IMR-90 (cell line): Measurements from ENCODE around the gene AKR7A2. TPM values are rescaled to one million over a fixed set of nuclear protein-coding genes. Genes with fewer than 3 reads are reported as not detected.

Experiments used
- ATAC-seq: fragments of 200-7000 bp; cut with Tn5 transposase; 2 replicates; pipeline ENCODE4 v1.9.1; 2020; ENCODE audit warnings: low read depth, mild to moderate bottlenecking, moderate library complexity
- BruUV-seq: library from RNA; stranded (reverse); fragments of 400-500 nt; replicated peaks from 2 replicates; lab custom pipeline; 2021; lab: Mats Ljungman, UMichigan
- CTCF ChIA-PET: fragments of 300-600 bp; formaldehyde crosslinking; extraction: SDS; loops from one replicate; lab custom pipeline; 2021; ENCODE audit warnings: antibody characterized with exemption; lab: Yijun Ruan, JAX
- POLR2A ChIA-PET: fragments of 300-600 bp; sonication (Branson Sonifier 250); formaldehyde crosslinking; loops from one replicate; lab custom pipeline; 2022; ENCODE audit warnings: antibody characterized with exemption; ENCODE audit not compliant: unreplicated experiment; lab: Charles Lee
- DNase-seq: peaks from one replicate; pipeline ENCODE4 v3.0.0; 2013
- H2AFZ ChIP-seq: replicated peaks from 2 replicates; pipeline ENCODE3; 2013; ENCODE audit warnings: low read length, mild to moderate bottlenecking; ENCODE audit not compliant: poor library complexity
- H2AK5ac ChIP-seq: 2 replicates; pipeline ENCODE4 v1.6.1; 2013; ENCODE audit warnings: low read depth, low read length, inconsistent platforms
- H2AK9ac ChIP-seq: replicated peaks from 2 replicates; pipeline ENCODE3; 2013; ENCODE audit warnings: mild to moderate bottlenecking, low read depth, low read length, moderate library complexity; ENCODE audit not compliant: poor library complexity
- H2BK120ac ChIP-seq: 2 replicates; pipeline ENCODE4 v1.6.1; 2013; ENCODE audit warnings: low read depth, low read length, inconsistent platforms
- H2BK15ac ChIP-seq: 3 replicates; pipeline ENCODE4 v1.6.1; 2013; ENCODE audit warnings: low read depth, low read length, inconsistent platforms
- H2BK20ac ChIP-seq: 2 replicates; pipeline ENCODE4 v1.6.1; 2013; ENCODE audit warnings: low read depth, mild to moderate bottlenecking, inconsistent platforms, low read length, moderate library complexity
- H2BK5ac ChIP-seq: 2 replicates; pipeline ENCODE4 v1.6.1; 2013; ENCODE audit warnings: mild to moderate bottlenecking, low read depth, low read length, inconsistent platforms; ENCODE audit not compliant: poor library complexity, severe bottlenecking
- H3K14ac ChIP-seq: replicated peaks from 2 replicates; pipeline ENCODE4 v1.6.1; 2013; ENCODE audit warnings: low read depth, low read length, inconsistent platforms
- H3K18ac ChIP-seq: 2 replicates; pipeline ENCODE4 v1.6.1; 2013; ENCODE audit warnings: low read depth, low read length, control low read depth
- H3K23ac ChIP-seq: 2 replicates; pipeline ENCODE4 v1.6.1; 2013; ENCODE audit warnings: low read depth, low read length, inconsistent platforms
- H3K27ac ChIP-seq: 2 replicates; pipeline ENCODE4 v1.5.1; 2013; ENCODE audit warnings: mild to moderate bottlenecking, control low read depth, low read length; ENCODE audit not compliant: insufficient read depth
- H3K27me3 ChIP-seq: 2 replicates; pipeline ENCODE4 v1.6.1; 2013; ENCODE audit warnings: low read length; ENCODE audit not compliant: control insufficient read depth, insufficient read depth
- H3K36me3 ChIP-seq: 2 replicates; pipeline ENCODE4 v1.6.1; 2013; ENCODE audit warnings: low read length, mixed read lengths; ENCODE audit not compliant: control insufficient read depth, insufficient read depth
- H3K4ac ChIP-seq: 2 replicates; pipeline ENCODE4 v1.6.1; 2013; ENCODE audit warnings: low read depth, low read length, inconsistent platforms
- H3K4me1 ChIP-seq: 2 replicates; pipeline ENCODE4 v1.6.1; 2013; ENCODE audit warnings: low read length, mixed read lengths; ENCODE audit not compliant: control insufficient read depth, insufficient read depth
- H3K4me2 ChIP-seq: 2 replicates; pipeline ENCODE4 v1.6.1; 2013; ENCODE audit warnings: low read depth, mild to moderate bottlenecking, control low read depth, low read length, moderate library complexity
- H3K4me3 ChIP-seq: 2 replicates; pipeline ENCODE4 v1.5.1; 2013; ENCODE audit warnings: low read depth, mild to moderate bottlenecking, control low read depth, low read length, moderate library complexity; ENCODE audit not compliant: insufficient read depth
- H3K56ac ChIP-seq: 2 replicates; pipeline ENCODE4 v1.6.1; 2013; ENCODE audit warnings: low read length, inconsistent platforms; ENCODE audit not compliant: insufficient read depth; ENCODE audit errors: extremely low read depth
- H3K79me1 ChIP-seq, 2 experiments: 2 replicates each; pipeline ENCODE4 v1.6.1; 2013; ENCODE audit warnings: low read length in 2 of 2, inconsistent platforms in 1 of 2, low read depth in 1 of 2
- H3K9ac ChIP-seq: 2 replicates; pipeline ENCODE4 v1.6.1; 2013; ENCODE audit warnings: low read depth, low read length, control low read depth
- H3K9me1 ChIP-seq: 2 replicates; pipeline ENCODE4 v1.6.1; 2013; ENCODE audit warnings: low read length, inconsistent platforms; ENCODE audit not compliant: insufficient read depth
- H3K9me3 ChIP-seq: 2 replicates; pipeline ENCODE4 v1.6.1; 2013; ENCODE audit warnings: low read length; ENCODE audit not compliant: control insufficient read depth, insufficient read depth
- H4K20me1 ChIP-seq: 2 replicates; pipeline ENCODE4 v1.6.1; 2013; ENCODE audit warnings: low read length, inconsistent platforms; ENCODE audit not compliant: insufficient read depth
- H4K5ac ChIP-seq: 2 replicates; pipeline ENCODE4 v1.6.1; 2013; ENCODE audit warnings: mild to moderate bottlenecking, low read depth, low read length, control low read depth
- H4K8ac ChIP-seq, 2 experiments: 2 replicates each; pipeline ENCODE4 v1.6.1; 2013; ENCODE audit warnings: low read depth in 2 of 2, low read length in 2 of 2, control low read depth in 1 of 2, inconsistent platforms in 1 of 2
- H4K91ac ChIP-seq: 2 replicates; pipeline ENCODE4 v1.6.1; 2013; ENCODE audit warnings: low read depth, low read length, inconsistent platforms; ENCODE audit not compliant: insufficient read depth
- BHLHE40 ChIP-seq: fragments of 150-350 bp; IDR thresholded peaks from 2 replicates; pipeline ENCODE4 v1.6.1; 2016; ENCODE audit warnings: mild to moderate bottlenecking, low read depth, low read length
- CEBPB ChIP-seq: IDR thresholded peaks from 2 replicates; pipeline ENCODE4 v1.6.1; 2012; ENCODE audit warnings: low read depth, low read length, improper control_type of control experiment
- CHD1 ChIP-seq: IDR thresholded peaks from 2 replicates; pipeline ENCODE4 v1.6.1; 2012; ENCODE audit warnings: low read depth, low read length, improper control_type of control experiment
- CTCF ChIP-seq: conservative IDR thresholded peaks from 2 replicates; pipeline ENCODE4 v1.5.1; 2012; ENCODE audit warnings: mild to moderate bottlenecking, low read depth, low read length, improper control_type of control experiment
- FOS ChIP-seq: fragments of 150-350 bp; IDR thresholded peaks from 2 replicates; pipeline ENCODE4 v1.6.1; 2016; ENCODE audit warnings: low read depth, low read length
- MAFK ChIP-seq: IDR thresholded peaks from 2 replicates; pipeline ENCODE4 v1.6.1; 2012; ENCODE audit warnings: low read depth, low read length, improper control_type of control experiment
- MAZ ChIP-seq: IDR thresholded peaks from 2 replicates; pipeline ENCODE4 v1.6.1; 2012; ENCODE audit warnings: low read depth, mild to moderate bottlenecking, low read length, improper control_type of control experiment, moderate library complexity, borderline replicate concordance
- MXI1 ChIP-seq: IDR thresholded peaks from 2 replicates; pipeline ENCODE4 v1.6.1; 2012; ENCODE audit warnings: low read depth, mild to moderate bottlenecking, low read length, moderate library complexity, borderline replicate concordance
- NFE2L2 ChIP-seq: fragments of 150-350 bp; IDR thresholded peaks from 2 replicates; pipeline ENCODE4 v1.6.1; 2016; ENCODE audit warnings: low read depth, mild to moderate bottlenecking, low read length
- POLR2A ChIP-seq: IDR thresholded peaks from 2 replicates; pipeline ENCODE4 v1.6.1; 2012; ENCODE audit warnings: mild to moderate bottlenecking, low read depth, low read length
- RAD21 ChIP-seq: IDR thresholded peaks from 2 replicates; pipeline ENCODE4 v1.6.1; 2012; ENCODE audit warnings: low read length, improper control_type of control experiment
- RCOR1 ChIP-seq: IDR thresholded peaks from 2 replicates; pipeline ENCODE4 v1.6.1; 2012; ENCODE audit warnings: mild to moderate bottlenecking, low read length, improper control_type of control experiment; ENCODE audit not compliant: insufficient replicate concordance
- RFX5 ChIP-seq: IDR thresholded peaks from 2 replicates; pipeline ENCODE4 v1.8.0; 2012; ENCODE audit warnings: low read depth, mild to moderate bottlenecking, low read length, moderate library complexity
- SMC3 ChIP-seq: fragments of 150-350 bp; IDR thresholded peaks from 2 replicates; pipeline ENCODE4 v1.6.1; 2016; ENCODE audit warnings: low read depth, mild to moderate bottlenecking, antibody characterized with exemption, low read length, moderate library complexity
- WGBS, 2 experiments: methylation state at CpG; one replicate each; pipeline versions ENCODE4 v1.1.5 to v1.1.7; 2013; ENCODE audit warnings: missing lambda C conversion rate in 2 of 2; ENCODE audit not compliant: insufficient read length in 1 of 2; ENCODE audit errors: extremely low coverage in 2 of 2; 5-methylcytosine and 5-hydroxymethylcytosine counted together
- dilution Hi-C: fragments of 300-500 bp; cut with HindIII; formaldehyde crosslinking; loops from one replicate; pipeline ENCODE4 v1.14.3; 2018; ENCODE audit warnings: low sequenced_read_pairs; ENCODE audit not compliant: unreplicated experiment
- in situ Hi-C: fragments of 300-500 bp; cut with MboI; formaldehyde crosslinking; loops from 3 replicates; pipeline ENCODE4 v1.14.3; 2019; ENCODE audit warnings: low sequenced_read_pairs, inconsistent platforms, mixed read lengths
- intact Hi-C: fragments of 100-400 bp; cut with micrococcal nuclease; formaldehyde crosslinking; loops from 2 replicates; pipeline ENCODE4 v1.10.0; 2022
- polyA plus RNA-seq, 3 experiments: library from polyadenylated mRNA; depleted of rRNA; stranded (reverse); fragments of >200 nt; gene quantifications; 2 replicates each; pipeline ENCODE4 v1.2.3, GENCODE V29; 2012; ENCODE audit warnings: low replicate concordance in 1 of 3
- total RNA-seq: library from RNA; depleted of rRNA; stranded (reverse); fragments of >200 nt; gene quantifications from 2 replicates; pipeline ENCODE4 v1.2.3, GENCODE V29; 2012
- TF ChIP-seq, protein P1 (sequence below): fragments of 150-350 bp; IDR thresholded peaks from 2 replicates; pipeline ENCODE4 v1.6.1; 2016; ENCODE audit warnings: low read depth, mild to moderate bottlenecking, low read length, moderate library complexity, borderline replicate concordance
- TF ChIP-seq, protein P2 (sequence below): fragments of 150-350 bp; IDR thresholded peaks from 2 replicates; pipeline ENCODE4 v1.6.1; 2017; ENCODE audit warnings: mild to moderate bottlenecking, antibody characterized with exemption, low read length, low read depth

The AKR7A2 gene
- total and polyA plus RNA-seq, 2 of the 4 experiments (the other 2 are of a cell fraction), result 55.8 to 60.2 TPM

GRCh38 chr1:19331262-19331878, 19.4 kb upstream of the AKR7A2 start:
- WGBS, 2 experiments, result 90% methylated on average over 10 of the region's 13 CpGs; no CpG with 5 or more reads in 1 of the 2 experiments

More at GRCh38 chr1:19331262-19331878, 19.4 kb upstream of the AKR7A2 start:
- intact Hi-C loops, result no loop called here
- H3K9ac ChIP-seq, result no peak overlapping the region
- DNase-seq, result no peak
- no peak overlapping the region; the same call in 1 of the 2 replicates for H3K56ac ChIP-seq
- TF ChIP-seq FOS, result no peak
- TF ChIP-seq, protein P1, sequence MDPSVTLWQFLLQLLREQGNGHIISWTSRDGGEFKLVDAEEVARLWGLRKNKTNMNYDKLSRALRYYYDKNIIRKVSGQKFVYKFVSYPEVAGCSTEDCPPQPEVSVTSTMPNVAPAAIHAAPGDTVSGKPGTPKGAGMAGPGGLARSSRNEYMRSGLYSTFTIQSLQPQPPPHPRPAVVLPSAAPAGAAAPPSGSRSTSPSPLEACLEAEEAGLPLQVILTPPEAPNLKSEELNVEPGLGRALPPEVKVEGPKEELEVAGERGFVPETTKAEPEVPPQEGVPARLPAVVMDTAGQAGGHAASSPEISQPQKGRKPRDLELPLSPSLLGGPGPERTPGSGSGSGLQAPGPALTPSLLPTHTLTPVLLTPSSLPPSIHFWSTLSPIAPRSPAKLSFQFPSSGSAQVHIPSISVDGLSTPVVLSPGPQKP, result no peak
- TF ChIP-seq RAD21, result no peak
- TF ChIP-seq NFE2L2, result no peak
- no peak for TF ChIP-seq SMC3
- no peak for TF ChIP-seq POLR2A
- no peak for TF ChIP-seq CEBPB
- no peak for TF ChIP-seq MXI1
- no peak for TF ChIP-seq CHD1
- TF ChIP-seq RFX5, result no peak
- TF ChIP-seq MAZ, result no peak
- TF ChIP-seq BHLHE40, result no peak
- no peak for TF ChIP-seq RCOR1
- no peak for TF ChIP-seq MAFK
- TF ChIP-seq, protein P2, sequence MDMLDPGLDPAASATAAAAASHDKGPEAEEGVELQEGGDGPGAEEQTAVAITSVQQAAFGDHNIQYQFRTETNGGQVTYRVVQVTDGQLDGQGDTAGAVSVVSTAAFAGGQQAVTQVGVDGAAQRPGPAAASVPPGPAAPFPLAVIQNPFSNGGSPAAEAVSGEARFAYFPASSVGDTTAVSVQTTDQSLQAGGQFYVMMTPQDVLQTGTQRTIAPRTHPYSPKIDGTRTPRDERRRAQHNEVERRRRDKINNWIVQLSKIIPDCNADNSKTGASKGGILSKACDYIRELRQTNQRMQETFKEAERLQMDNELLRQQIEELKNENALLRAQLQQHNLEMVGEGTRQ, result no peak
- no peak for TF ChIP-seq CTCF
- H3K4ac ChIP-seq, result no peak overlapping the region
- no peak overlapping the region for H2AFZ ChIP-seq
- H4K5ac ChIP-seq, result no peak overlapping the region
- BruUV-seq, result no TSS peak
- no peak overlapping the region for H2BK20ac ChIP-seq
- H4K8ac ChIP-seq, result no peak overlapping the region
- no peak overlapping the region for H3K23ac ChIP-seq
- ATAC-seq, result no peak
- H4K91ac ChIP-seq, result no peak overlapping the region
- in situ Hi-C loops, result no loop called here
- ChIA-PET CTCF (no interaction called here), POLR2A (no interaction called here)
- H2BK15ac ChIP-seq, result no peak overlapping the region
- no peak overlapping the region for H2BK120ac ChIP-seq
- H3K4me2 ChIP-seq, result no peak overlapping the region
- H3K4me1 ChIP-seq, result no peaks in the 10 kb centered on the region
- H3K27me3 ChIP-seq, result no peaks in the 10 kb centered on the region
- no peak overlapping the region for H2BK5ac ChIP-seq
- H3K27ac ChIP-seq, result no peak overlapping the region
- dilution Hi-C loops, result no loop called here
- H3K4me3 ChIP-seq, result no peak overlapping the region
- no peak overlapping the region for H2AK5ac ChIP-seq
- peaks cover 5% of the 10 kb centered on the region for H4K20me1 ChIP-seq
- no peak overlapping the region for H2AK9ac ChIP-seq
- H3K36me3 ChIP-seq, result peaks cover 29% of the 10 kb centered on the region
- no peak overlapping the region for H3K18ac ChIP-seq
- no peak overlapping the region for H3K14ac ChIP-seq
- peaks cover 9% of the 10 kb centered on the region; the same call in 1 of the 2 replicates for H3K9me1 ChIP-seq
- H3K9me3 ChIP-seq, result no peaks in the 10 kb centered on the region
- H3K79me1 ChIP-seq, result 0 out of 4 replicates have a peak, but pooled peaks cover 0 to 3% of the 10 kb centered on the region in 2 experiments
